ENCODE results near the gene DOK3.

Gene DOK3

DNA sequence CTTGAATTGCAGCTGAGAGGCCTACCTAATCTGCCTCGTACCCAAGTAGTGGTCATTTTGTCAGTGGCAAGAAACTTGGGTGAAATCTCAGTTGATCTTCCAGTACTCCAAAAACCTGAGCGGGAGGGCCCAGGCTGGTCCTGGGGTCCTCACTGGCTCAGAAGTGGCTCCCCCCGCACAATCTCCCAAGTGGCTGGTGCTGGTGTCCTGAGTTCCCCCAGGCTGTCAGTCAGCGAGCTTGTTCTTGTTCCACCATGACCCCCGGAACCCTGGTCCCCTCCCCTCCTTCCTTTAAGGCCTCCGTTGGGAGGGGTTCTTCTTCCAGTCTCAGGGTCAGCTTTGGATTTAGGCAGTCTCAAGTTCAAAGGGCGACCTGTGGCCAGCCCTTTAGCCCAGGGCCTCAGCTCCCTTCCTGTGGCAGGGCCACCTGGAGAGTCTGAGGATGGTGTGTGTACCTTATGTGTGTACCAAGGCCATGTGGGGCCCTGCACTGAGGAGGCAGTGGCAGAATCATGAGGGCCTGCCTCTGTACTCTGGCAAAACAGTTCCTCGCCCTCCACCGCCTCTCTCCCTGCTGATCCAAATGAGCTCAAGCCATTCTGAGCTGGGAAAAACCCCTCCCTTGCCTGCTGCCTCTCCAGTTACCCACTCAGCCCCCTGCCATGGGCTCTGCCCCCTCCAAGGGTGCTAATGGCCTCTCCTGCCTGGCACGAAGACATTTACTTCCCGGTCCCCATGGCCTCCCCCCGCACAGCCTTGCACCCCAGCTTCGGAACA, 31.7 kb downstream of the DOK3 start:
- DNase-seq (ENCODE audit: extremely low read depth, low read depth): no peak

DNA sequence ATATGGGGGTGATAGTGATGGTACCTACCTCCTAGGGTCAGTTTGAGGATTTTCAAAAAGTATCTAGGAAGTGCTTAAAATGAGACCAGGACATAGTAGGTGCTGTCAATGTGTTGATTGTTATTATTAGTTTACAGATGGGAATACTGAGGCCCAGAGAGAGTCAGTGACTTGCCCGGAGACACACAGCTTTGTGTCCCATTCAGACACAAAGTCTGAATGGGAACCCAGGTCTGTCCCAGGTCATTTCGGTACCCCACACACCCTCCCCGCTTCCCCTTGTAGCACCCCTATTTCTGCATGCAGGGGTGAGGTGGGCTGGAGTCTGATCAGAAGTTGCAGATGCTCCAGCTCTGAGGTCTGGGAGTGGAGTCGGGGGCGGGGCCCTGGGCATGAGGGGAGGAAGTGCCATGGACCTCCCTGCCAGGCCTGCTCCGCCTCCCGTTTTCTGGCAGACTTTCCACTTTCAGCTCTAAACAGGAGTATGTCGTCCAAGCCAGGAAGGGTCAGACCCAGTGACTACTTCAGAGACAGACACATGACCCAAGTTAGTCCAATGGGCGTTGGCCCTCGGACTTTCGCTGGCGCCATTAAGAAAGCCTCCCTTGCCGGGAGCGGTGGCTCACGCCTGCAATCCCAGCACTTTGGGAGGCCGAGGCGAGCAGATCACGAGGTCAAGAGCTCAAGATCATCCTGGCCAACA, 32.9 kb downstream of the DOK3 start:
- DNase-seq (ENCODE audit: extremely low read depth, low read depth): no peak
- TF ChIP-seq, protein P1, sequence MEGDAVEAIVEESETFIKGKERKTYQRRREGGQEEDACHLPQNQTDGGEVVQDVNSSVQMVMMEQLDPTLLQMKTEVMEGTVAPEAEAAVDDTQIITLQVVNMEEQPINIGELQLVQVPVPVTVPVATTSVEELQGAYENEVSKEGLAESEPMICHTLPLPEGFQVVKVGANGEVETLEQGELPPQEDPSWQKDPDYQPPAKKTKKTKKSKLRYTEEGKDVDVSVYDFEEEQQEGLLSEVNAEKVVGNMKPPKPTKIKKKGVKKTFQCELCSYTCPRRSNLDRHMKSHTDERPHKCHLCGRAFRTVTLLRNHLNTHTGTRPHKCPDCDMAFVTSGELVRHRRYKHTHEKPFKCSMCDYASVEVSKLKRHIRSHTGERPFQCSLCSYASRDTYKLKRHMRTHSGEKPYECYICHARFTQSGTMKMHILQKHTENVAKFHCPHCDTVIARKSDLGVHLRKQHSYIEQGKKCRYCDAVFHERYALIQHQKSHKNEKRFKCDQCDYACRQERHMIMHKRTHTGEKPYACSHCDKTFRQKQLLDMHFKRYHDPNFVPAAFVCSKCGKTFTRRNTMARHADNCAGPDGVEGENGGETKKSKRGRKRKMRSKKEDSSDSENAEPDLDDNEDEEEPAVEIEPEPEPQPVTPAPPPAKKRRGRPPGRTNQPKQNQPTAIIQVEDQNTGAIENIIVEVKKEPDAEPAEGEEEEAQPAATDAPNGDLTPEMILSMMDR (IDR thresholded peaks at IDR 0.05; ENCODE audit: low read depth, low read length): no peak

More for the DNA sequence above, 31.7 kb downstream of the DOK3 start:
- TF ChIP-seq, protein P1 (IDR thresholded peaks at IDR 0.05; ENCODE audit: low read depth, low read length): no peak

DNA sequence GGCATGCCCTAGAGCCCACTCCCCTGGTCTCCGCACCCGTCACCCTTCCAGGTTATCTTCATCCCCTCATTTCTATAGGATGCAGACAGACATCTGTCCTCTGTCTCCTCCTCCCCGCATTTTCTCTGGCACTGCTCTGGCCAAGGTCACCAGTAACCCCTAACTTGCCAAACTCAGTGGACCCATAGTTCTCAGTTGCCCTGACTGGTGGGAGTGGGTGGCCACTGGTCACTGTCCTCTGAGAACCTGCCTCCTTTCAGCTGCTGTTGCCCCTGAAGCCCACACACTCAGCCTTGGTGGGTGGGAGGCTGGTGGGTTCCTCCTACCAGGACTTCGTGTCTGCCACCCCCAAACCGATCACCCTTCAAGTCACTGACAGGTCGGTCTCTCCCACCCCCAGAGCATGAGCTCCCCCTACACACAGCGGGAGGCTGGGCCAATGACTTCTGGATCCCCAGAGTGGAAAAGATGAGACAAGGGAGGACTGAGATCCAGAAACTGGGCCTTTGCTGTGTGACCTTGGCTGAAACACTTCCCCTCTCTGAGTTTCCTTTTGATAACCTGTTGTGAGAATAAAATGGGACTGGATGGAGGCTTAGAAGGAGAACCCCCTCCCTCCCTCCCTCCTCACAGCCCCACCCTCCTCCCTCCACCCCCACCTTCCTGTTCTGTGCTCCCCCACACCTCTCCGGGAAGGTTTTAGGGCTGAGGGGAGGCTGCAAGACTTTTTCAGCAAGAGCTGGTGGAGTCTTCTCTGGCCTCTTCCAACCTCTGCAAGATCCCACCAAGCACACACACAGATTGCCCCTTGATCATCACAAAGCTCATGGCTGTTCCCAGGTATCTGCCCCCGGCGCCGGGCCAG, 33.8 kb downstream of the DOK3 start:
- TF ChIP-seq, protein P1 (IDR thresholded peaks at IDR 0.05; ENCODE audit: low read depth, low read length): no peak
- no peak for DNase-seq (ENCODE audit: extremely low read depth, low read depth)

DNA sequence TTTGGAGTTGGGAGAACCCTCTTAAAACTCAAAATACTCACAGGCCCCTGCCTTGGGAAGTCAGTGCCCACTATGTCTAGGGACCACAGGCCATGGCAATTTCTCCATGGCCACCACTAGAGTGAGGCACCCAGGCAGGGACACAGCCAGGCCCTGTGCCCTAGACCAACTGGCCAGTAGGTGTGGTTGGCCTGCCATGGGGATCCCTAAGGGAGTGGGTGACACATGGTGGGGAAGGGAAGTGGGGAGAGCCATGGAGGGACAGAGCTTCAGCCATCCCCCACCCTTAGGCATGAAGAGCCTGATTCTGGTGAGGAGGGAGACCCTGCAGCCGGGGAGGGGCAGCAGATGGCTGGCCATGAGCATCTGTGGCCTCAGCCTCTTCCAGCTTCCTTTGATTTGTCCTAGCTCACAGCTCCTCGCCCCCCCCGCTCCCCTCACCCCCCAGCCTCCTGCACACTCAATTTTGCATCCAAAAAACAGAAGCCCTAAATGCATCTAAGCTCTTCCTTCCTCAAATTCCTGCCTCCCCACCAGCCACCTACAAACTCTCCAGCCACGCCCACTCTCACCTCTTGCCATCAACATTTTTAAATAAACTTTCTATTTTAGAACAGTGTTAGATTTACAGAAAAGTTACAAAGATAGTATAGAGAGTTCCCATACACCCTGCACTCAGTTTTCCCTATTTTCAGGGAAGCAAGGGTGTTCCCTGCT, 34.6 kb downstream of the DOK3 start:
- TF ChIP-seq, protein P1 (IDR thresholded peaks at IDR 0.05; ENCODE audit: low read depth, low read length): no peak
- DNase-seq (ENCODE audit: extremely low read depth, low read depth): no peak

DNA sequence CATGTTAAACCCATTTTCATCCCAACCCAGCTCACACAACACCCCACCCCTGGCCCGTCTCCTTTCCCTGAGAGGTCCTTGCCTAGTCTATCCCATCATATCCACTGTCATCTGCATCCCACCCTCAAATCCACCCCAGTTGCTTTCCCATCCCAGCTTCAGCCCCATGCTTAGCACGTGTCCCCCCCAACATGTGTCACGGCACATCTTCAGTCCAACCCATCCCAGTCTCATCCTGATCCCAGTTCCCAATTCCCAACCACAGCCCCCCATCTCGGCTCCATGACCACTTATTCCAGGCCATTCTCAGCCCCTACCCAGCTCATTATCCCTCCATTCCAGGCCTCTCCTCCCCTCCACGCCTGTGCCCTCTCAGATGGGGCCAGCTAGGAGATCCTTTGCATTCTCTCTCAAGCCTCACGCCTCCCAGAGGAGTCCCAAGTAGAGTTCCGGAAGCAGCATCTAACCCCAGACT, 35.6 kb downstream of the DOK3 start:
- no peak for DNase-seq (ENCODE audit: extremely low read depth, low read depth)
- TF ChIP-seq, protein P1 (IDR thresholded peaks at IDR 0.05; ENCODE audit: low read depth, low read length): no peak

DNA sequence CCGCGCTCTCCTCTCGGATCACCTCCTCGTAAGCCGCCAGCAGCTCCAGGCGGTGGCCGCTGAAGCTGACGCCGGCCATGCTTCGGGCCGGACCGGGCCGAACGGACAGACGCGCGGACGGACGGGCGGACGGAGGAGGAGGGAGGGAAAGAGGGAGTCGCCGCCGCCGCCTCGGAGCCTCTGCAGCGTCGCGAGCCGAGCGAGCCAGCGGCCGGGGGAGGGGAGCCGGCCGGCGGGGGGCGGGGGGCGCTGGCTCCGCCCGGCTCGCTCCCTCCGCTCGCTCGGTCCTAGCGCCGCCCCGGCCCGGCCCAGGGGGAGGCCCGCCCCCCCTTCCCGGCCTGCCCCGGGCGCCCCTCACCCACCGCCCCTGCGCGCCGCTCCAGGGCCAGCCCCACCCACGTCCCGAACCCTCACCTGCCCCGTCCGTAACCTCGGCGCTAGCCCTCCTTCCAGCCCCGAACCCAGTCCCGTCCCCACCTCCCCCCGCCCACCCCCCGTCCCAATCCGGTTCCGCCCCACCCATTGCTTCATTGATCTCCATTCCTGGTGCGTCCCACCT, 36.1 kb downstream of the DOK3 start, which contains the start of gene DBN1:
Gene DBN1, minus strand, starts transcription at position 192 of the 559 bp plus-strand sequence. Its CDS starts 113 bp downstream, at position 79.
- TF ChIP-seq, protein P1 (IDR thresholded peaks at IDR 0.05; ENCODE audit: low read depth, low read length): no peak
- DNase-seq (ENCODE audit: extremely low read depth, low read depth): no peak
